Measurements from ENCODE around the gene ARHGAP19. TPM values are rescaled to one million over a fixed set of nuclear protein-coding genes. Genes with fewer than 3 reads are reported as not detected.

Gene ARHGAP19
- total RNA-seq, 2 donors from 2014 or later: 8.0 to 9.8 TPM

DNA sequence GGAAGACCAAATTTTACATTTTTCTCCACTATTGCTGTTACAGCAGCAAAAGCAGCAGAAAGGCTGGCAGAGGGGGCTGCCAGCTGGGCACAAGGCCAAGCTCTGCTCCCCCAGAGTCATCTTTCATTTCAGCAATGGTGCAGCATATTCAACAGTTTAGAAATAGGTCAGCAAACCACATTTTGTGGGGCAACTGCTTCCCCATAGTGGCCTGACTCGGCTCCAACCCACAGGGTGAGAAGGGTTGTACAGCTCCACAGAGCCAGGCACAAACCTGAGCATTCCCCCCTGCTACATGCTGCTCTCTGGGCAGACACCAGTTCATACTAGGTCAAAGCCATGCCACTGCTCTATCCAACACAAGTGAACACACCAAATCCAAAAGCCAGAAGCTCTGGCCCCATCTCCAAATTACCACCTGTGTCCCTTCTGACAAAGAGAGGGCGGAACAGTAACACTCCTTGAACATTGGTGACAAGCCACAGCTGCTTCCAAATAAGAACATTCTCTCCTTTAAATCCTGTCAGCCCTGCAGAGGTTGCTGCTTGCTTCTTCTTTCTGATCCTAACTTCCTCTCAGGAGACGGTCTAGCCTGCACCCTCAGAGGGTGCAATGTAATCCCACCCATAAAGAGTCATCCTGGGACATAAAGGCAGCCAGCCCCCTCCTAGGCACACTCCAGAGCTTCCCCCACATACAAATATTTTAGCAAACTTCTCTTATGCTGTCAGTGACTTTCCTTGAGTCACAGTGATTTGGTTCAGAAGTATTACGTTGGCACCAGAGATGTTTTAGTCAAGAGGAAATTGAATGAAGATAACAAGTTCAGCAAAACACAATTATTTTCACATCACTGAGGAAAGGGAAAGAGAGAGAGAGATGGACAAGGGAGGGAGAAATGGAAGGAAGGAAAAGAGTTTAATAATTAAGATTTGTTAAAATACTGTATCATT is 67.7 kb downstream of the ARHGAP19 start:
- no peaks in the 10 kb centered on the region for H3K9me3 ChIP-seq
- no peak for DNase-seq
- no peaks in the 10 kb centered on the region for H3K36me3 ChIP-seq
- no peak overlapping the region for H3K27ac ChIP-seq
- no peak overlapping the region for H3K4me3 ChIP-seq
- no peaks in the 10 kb centered on the region for H3K4me1 ChIP-seq
- intact Hi-C loops (cut with DNase I): no loop called here
- no peaks in the 10 kb centered on the region for H3K27me3 ChIP-seq
- TF ChIP-seq, protein P1, sequence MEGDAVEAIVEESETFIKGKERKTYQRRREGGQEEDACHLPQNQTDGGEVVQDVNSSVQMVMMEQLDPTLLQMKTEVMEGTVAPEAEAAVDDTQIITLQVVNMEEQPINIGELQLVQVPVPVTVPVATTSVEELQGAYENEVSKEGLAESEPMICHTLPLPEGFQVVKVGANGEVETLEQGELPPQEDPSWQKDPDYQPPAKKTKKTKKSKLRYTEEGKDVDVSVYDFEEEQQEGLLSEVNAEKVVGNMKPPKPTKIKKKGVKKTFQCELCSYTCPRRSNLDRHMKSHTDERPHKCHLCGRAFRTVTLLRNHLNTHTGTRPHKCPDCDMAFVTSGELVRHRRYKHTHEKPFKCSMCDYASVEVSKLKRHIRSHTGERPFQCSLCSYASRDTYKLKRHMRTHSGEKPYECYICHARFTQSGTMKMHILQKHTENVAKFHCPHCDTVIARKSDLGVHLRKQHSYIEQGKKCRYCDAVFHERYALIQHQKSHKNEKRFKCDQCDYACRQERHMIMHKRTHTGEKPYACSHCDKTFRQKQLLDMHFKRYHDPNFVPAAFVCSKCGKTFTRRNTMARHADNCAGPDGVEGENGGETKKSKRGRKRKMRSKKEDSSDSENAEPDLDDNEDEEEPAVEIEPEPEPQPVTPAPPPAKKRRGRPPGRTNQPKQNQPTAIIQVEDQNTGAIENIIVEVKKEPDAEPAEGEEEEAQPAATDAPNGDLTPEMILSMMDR (IDR thresholded peaks at IDR 0.05): no peak
- H3K9ac ChIP-seq (ENCODE audit: low read depth in 2 of 2, low read length in 2 of 2): no peak overlapping the region

DNA sequence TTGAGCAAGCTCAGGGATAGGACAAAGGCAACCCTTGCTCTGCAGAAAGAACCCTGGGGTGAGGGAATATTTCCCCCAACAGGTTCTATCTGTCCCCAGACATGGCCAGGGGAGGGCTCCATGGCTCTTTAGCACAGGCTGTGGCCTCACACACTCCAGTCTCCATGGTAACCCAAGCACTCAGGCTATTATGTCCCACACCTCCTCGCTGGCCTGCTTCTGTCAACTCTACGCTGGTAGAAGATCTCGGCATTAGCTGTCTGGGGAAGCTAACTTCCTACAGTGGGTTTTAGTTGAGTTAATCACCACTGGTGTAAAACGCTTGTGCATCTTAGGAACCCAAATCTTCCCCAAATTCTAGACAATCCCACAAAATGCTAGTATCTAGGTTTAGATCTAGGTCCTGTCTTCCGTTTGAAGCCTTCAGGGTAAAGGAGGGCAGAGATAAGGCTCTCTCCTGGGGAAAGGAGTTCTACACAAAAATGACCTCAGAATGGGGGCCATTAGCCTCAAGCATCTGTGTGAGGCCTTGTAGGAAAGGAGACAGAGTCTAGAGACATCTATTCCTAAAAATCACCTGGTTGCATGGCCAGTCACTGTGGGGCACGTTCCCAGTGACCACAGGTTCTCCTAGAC is 70.0 kb downstream of the ARHGAP19 start:
- no peak overlapping the region for H3K9ac ChIP-seq (ENCODE audit: low read depth in 2 of 2, low read length in 2 of 2)
- H3K27ac ChIP-seq: no peak overlapping the region
- intact Hi-C loops (cut with DNase I): no loop called here
- DNase-seq: no peak
- H3K36me3 ChIP-seq: no peaks in the 10 kb centered on the region
- H3K4me3 ChIP-seq: no peak overlapping the region
- TF ChIP-seq, protein P1 (IDR thresholded peaks at IDR 0.05): no peak
- H3K4me1 ChIP-seq: no peaks in the 10 kb centered on the region
- no peaks in the 10 kb centered on the region for H3K27me3 ChIP-seq
- H3K9me3 ChIP-seq: no peaks in the 10 kb centered on the region

DNA sequence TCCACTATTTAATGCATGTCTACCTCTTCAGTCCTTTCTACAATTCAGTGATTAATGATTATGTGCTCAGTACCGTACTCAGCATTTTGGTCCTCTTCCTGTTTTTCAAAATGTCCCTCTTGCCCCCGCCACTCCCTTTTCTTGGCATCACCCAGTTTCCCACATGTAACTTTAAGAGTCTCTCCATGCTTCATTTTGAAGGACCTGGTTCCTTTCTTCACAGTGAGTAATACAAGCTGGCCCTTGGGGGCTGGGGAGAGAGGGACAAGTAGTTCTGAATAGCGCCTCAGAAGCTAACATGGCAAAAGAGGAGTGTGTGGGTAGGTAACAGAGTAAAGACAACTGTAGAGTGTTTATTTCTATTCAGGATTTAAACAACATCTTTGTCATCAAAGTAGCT is 72.1 kb downstream of the ARHGAP19 start:
- Histone ChIP-seq H3K9me3 (no peaks in the 10 kb centered on the region), H3K27ac (no peak overlapping the region), H3K36me3 (no peaks in the 10 kb centered on the region), H3K27me3 (no peaks in the 10 kb centered on the region), H3K4me1 (no peaks in the 10 kb centered on the region), H3K4me3 (no peak overlapping the region), H3K9ac (ENCODE audit: low read depth in 2 of 2, low read length in 2 of 2) (no peak overlapping the region)
- DNase-seq: no peak
- intact Hi-C loops (cut with DNase I): no loop called here
- TF ChIP-seq, protein P1 (IDR thresholded peaks at IDR 0.05): no peak

DNA sequence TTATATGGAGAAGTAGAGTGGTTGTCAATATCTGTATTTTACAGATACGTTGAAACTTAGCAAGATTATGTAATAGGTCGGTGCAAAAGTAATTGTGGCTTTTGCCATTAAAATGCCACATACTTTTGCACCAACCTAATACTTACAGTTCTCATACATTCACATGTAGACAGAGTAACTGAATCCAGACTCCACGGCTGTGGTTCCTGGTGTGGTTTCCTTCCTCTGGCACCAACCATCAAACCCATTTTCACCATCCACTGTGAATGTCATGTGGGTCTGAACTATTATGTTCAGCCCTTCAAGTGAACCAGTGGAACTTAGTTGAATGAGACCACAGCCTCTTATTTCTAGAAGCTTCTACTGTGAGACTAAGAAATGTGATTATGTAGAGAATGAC is 75.1 kb downstream of the ARHGAP19 start:
- TF ChIP-seq, protein P1 (IDR thresholded peaks at IDR 0.05): no peak
- H3K4me3 ChIP-seq: no peak overlapping the region
- no peaks in the 10 kb centered on the region for H3K27me3 ChIP-seq
- intact Hi-C loops (cut with DNase I): no loop called here
- H3K36me3 ChIP-seq: no peaks in the 10 kb centered on the region
- H3K27ac ChIP-seq: no peak overlapping the region
- no peaks in the 10 kb centered on the region for H3K9me3 ChIP-seq
- H3K9ac ChIP-seq (ENCODE audit: low read depth in 2 of 2, low read length in 2 of 2): no peak overlapping the region
- H3K4me1 ChIP-seq: no peaks in the 10 kb centered on the region
- DNase-seq: no peak

DNA sequence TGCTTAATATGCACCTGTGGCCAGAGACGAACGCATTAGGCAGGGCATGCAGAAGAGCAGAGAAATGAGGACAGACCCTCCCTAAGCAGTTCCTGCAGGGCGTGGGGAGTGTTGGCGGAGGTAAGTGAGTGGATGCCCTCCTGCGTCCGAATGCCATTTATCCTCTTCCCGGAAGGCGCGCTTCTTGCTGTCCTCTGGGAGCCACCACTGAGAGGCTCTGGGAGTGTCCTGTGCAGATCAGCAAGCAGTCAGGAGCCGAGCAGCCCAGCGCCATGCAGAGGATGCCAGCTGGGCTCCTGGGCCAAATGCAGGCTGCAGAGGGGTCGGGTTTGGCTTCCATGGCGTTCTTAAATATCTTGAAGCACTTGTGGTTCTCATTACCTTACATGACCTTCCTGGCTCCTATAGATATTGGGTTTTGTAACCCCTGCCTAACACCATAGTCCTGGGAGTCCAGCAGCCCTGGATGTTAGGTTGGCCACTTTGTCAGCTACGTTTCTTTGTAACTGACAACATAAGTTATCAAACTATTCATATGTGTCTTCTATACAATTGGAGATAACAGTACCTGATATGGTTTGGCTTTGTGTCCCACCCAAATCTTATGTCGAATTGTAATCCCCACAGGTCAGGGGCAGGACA is 76.7 kb downstream of the ARHGAP19 start:
- H3K4me1 ChIP-seq: no peaks in the 10 kb centered on the region
- H3K9ac ChIP-seq (ENCODE audit: low read depth in 2 of 2, low read length in 2 of 2): no peak overlapping the region
- H3K9me3 ChIP-seq: no peaks in the 10 kb centered on the region
- intact Hi-C loops (cut with DNase I): no loop called here
- TF ChIP-seq, protein P1 (IDR thresholded peaks at IDR 0.05): no peak
- no peak for DNase-seq
- no peak overlapping the region for H3K4me3 ChIP-seq
- H3K27me3 ChIP-seq: no peaks in the 10 kb centered on the region
- no peaks in the 10 kb centered on the region for H3K36me3 ChIP-seq
- no peak overlapping the region for H3K27ac ChIP-seq

All from colonic mucosa (tissue), 4 donors.